Muscle layer of duodenum (tissue), 2 donors: ENCODE data around the gene PCGF1.

Source experiments
- H3K27ac ChIP-seq: one replicate; pipeline ENCODE4 v1.7.0; 2013; ENCODE audit warnings: mild to moderate bottlenecking, low read length
- H3K27me3 ChIP-seq: one replicate; pipeline ENCODE4 v1.7.0; 2013; ENCODE audit warnings: low read depth, mild to moderate bottlenecking, control low read depth, low read length
- H3K36me3 ChIP-seq, 2 donors: one replicate each; pipeline ENCODE4 v1.7.0; 2013; ENCODE audit warnings: low read length in 2 of 2, control low read depth in 1 of 2, mild to moderate bottlenecking in 1 of 2; ENCODE audit not compliant: insufficient read depth in 2 of 2, control insufficient read depth in 1 of 2
- H3K4me1 ChIP-seq, 2 donors: one replicate each; pipeline ENCODE4 v1.7.0; 2013; ENCODE audit warnings: low read length in 2 of 2, mild to moderate bottlenecking in 2 of 2, control low read depth in 1 of 2, moderate library complexity in 1 of 2; ENCODE audit not compliant: insufficient read depth in 2 of 2, control insufficient read depth in 1 of 2
- H3K4me3 ChIP-seq, 2 donors: one replicate each; pipeline ENCODE4 v1.7.0; 2013; ENCODE audit warnings: low read length in 2 of 2, low read depth in 1 of 2, mild to moderate bottlenecking in 1 of 2
- H3K9me3 ChIP-seq, 2 donors: one replicate each; pipeline ENCODE4 v1.7.0; 2013; ENCODE audit warnings: low read length in 2 of 2, control low read depth in 1 of 2, mild to moderate bottlenecking in 1 of 2; ENCODE audit not compliant: control insufficient read depth in 1 of 2
- donor health status: healthy.

The PCGF1 gene

DNA sequence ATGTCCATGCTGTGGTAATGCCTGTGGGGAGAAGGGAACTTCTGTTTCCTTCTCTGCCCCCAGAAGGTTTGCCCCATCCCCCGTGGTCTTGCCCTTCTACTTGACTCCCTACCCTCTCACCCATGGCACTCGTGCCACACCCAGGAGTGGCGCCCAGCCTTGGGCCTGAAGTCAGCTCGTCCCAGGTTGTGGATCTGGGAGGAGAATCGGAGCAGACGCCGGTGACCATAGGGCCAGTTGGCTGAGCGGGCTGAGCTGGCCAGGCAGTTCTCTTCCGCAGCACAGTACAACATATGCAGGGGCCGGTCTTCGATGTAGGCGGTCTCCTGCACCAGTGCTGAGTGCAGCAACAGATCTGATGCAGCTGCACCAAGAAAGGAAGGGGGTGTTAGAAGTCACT, 26.9 kb upstream of the PCGF1 start:
- Histone ChIP-seq H3K27me3 (no peaks in the 10 kb centered on the region), H3K4me3 (no peak overlapping the region), H3K9me3 (no peaks in the 10 kb centered on the region), H3K27ac (no peak overlapping the region), H3K36me3 (peaks cover 5 to 12% of the 10 kb centered on the region in 2 donors), H3K4me1 (peaks cover 10 to 12% of the 10 kb centered on the region in 2 donors)

GRCh38 chr2:74533464-74533863, 26.0 kb upstream of the PCGF1 start:
- Histone ChIP-seq H3K27ac (no peak overlapping the region), H3K36me3 (peaks cover 5 to 12% of the 10 kb centered on the region in 2 donors), H3K27me3 (no peaks in the 10 kb centered on the region), H3K4me1 (peaks cover 14 to 17% of the 10 kb centered on the region in 2 donors), H3K4me3 (no peak overlapping the region), H3K9me3 (no peaks in the 10 kb centered on the region)

DNA sequence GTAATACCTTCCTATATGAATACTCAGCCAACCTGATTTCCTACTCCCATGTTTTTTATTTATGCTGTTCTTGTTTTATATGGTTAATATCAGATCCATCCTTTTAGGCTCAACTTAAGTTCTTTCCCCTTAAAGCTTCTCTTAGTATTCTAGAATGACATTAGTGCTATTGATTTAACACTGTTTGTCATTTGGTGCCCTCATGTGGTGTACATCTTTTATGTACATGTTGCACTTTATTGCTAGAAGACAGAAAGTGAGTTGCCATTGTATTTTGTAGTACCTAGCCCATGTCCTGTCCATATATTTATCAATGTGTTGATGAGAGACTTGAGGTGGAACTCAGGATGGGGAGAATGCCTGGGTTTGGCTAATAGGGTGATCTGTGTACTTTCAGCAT, 24.7 kb upstream of the PCGF1 start:
- H3K36me3 ChIP-seq = peaks cover 10 to 23% of the 10 kb centered on the region in 2 donors
- H3K27ac ChIP-seq = no peak overlapping the region
- no peak overlapping the region for H3K4me3 ChIP-seq
- no peaks in the 10 kb centered on the region for H3K27me3 ChIP-seq
- H3K9me3 ChIP-seq = no peaks in the 10 kb centered on the region
- H3K4me1 ChIP-seq = peaks cover 16 to 25% of the 10 kb centered on the region in 2 donors

DNA sequence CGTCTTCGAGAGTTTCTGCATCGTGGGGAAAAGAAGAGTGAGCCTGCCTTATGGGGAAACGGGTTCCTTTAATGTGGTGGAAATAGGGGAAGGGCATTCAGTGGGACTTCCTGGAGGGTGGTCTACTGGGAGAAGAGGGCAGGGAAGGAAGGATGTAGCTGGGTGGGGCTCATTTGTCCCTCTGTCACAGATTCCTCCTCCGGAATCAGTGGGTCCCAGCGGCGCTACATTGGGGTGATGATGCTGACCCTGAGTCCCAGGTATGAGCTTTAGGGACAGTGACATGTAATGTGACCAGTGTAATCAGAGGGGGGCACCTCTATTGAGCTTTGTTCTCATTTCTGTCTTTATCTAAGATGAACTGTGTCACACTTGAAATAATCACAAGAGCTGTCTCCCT, 24.2 kb upstream of the PCGF1 start:
- Histone ChIP-seq H3K27me3 (no peaks in the 10 kb centered on the region), H3K27ac (no peak overlapping the region), H3K4me3 (peak overlapping the region in 1 of 2 donors; percentile 96), H3K36me3 (peaks cover 15 to 29% of the 10 kb centered on the region in 2 donors), H3K9me3 (no peaks in the 10 kb centered on the region), H3K4me1 (peaks cover 16 to 25% of the 10 kb centered on the region in 2 donors)

- H3K4me3 ChIP-seq = peak overlapping the region; percentile 96 to 99
- no peaks in the 10 kb centered on the region for H3K27me3 ChIP-seq
- H3K27ac ChIP-seq = peak overlapping the region; percentile 70
- H3K9me3 ChIP-seq = no peaks in the 10 kb centered on the region
- H3K36me3 ChIP-seq = peaks cover 18 to 40% of the 10 kb centered on the region in 2 donors
- H3K4me1 ChIP-seq = peaks cover 16 to 25% of the 10 kb centered on the region in 2 donors
These were observed 23.0 kb upstream of the PCGF1 start for GRCh38 chr2:74530239-74531187.

GRCh38 chr2:74529357-74530238, 22.1 kb upstream of the PCGF1 start, which contains the start of the genes AUP1 and HTRA2:
Gene AUP1 (minus strand): TSS chr2:74529706. CDS start chr2:74529629, 77 bp downstream.
Gene HTRA2 (plus strand): TSS chr2:74529933. CDS start chr2:74530007, 74 bp downstream.
- peaks cover 16 to 25% of the 10 kb centered on the region in 2 donors for H3K4me1 ChIP-seq
- no peaks in the 10 kb centered on the region for H3K27me3 ChIP-seq
- peak within 1 kb of the TSS; percentile 96 to 99 for H3K4me3 ChIP-seq
- H3K9me3 ChIP-seq = no peaks in the 10 kb centered on the region
- peaks cover 18 to 42% of the 10 kb centered on the region in 2 donors for H3K36me3 ChIP-seq
- H3K27ac ChIP-seq = peak within 1 kb of the TSS; percentile 81

- H3K9me3 ChIP-seq = no peaks in the 10 kb centered on the region
- peak overlapping the region; percentile 96 to 99 for H3K4me3 ChIP-seq
- H3K4me1 ChIP-seq = peaks cover 16 to 25% of the 10 kb centered on the region in 2 donors
- H3K27ac ChIP-seq = peak overlapping the region; percentile 81
- peaks cover 18 to 42% of the 10 kb centered on the region in 2 donors for H3K36me3 ChIP-seq
- H3K27me3 ChIP-seq = no peaks in the 10 kb centered on the region
These were observed 21.3 kb upstream of the PCGF1 start for GRCh38 chr2:74528600-74529356.

DNA sequence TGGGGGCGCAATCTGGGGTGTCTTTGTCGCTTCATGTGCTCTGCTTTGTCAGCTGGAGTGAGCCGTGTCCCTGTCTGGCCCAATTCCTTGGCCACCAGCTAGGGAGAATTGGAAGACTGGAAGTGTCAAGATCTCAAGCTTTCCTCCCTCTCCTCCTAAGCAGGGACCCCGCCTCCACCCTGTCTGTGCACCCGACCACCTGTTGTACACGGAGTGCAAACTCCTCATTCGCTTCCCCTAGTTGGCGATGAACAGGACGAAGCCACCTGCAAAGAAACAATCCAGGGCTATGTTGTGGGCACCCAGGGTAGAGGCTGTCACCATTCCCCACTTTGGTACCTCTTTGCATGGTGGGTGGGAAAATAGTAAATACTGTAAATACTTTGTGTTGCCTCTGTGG, 20.2 kb upstream of the PCGF1 start:
- Histone ChIP-seq H3K9me3 (no peaks in the 10 kb centered on the region), H3K36me3 (peaks cover 13 to 35% of the 10 kb centered on the region in 2 donors), H3K27me3 (no peaks in the 10 kb centered on the region), H3K27ac (no peak overlapping the region), H3K4me3 (no peak overlapping the region), H3K4me1 (peaks cover 16 to 25% of the 10 kb centered on the region in 2 donors)

GRCh38 chr2:74526649-74527230, 19.2 kb upstream of the PCGF1 start:
- Histone ChIP-seq H3K36me3 (peaks cover 13 to 30% of the 10 kb centered on the region in 2 donors), H3K4me1 (peaks cover 16 to 25% of the 10 kb centered on the region in 2 donors), H3K27me3 (no peaks in the 10 kb centered on the region), H3K27ac (no peak overlapping the region), H3K4me3 (no peak overlapping the region), H3K9me3 (no peaks in the 10 kb centered on the region)
